ENCODE data around the gene COX6A1. TPM values are rescaled to one million over a fixed set of nuclear protein-coding genes. Genes with fewer than 3 reads are reported as not detected.
"Not testable (repeated sequence)": the region's sequence is repeated elsewhere in the genome, so short reads cannot be mapped to it uniquely, and the experiment has no call there.

Gene COX6A1
- total and polyA plus RNA-seq, 12 donors: 378 to 1,577 (median 688) TPM

DNA sequence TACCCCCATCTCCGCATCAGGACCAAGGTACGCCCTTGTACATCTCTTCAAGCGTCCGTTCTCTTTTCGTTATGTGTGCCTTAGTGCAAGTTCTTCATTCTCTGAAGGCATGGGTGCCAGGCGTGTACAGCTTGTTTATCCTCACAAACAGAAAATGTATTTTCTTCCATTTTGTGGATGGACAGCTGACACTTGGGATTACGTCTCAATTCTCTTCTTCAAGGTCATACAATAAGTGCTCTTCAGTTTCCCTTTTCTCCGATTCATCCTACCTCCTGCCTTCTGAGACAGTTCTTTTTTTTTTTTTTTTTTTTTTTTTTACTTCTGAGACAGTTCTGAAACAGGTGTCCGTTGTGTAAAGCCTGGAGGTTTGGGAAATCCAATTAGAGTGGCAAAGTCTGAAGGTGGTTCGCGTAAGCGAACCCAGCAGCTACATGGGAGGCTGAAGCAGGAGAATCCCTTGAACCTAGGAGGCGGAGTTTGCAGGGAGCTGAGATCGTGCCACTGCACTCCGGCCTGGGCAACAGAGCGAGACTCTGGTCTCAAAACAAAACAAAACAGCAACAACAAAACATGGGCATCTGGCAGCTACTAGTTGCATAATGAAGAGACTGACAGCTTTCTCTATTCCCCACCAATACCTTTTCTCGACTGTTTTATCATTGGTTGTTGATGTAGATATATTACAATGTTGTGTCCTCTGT, 734 bp downstream of the COX6A1 start:
- Histone ChIP-seq H3K4me1 (replicated peaks in 1 of 2) (peaks cover 13 to 18% of the 10 kb centered on the region in 2 donors), H3K27me3 (no peaks in the 10 kb centered on the region), H3K27ac (peak overlapping the region; percentile 20 to 90 (median 63)), H3K4me3 (peak overlapping the region; percentile 74 to 90 (median 82)), H3K9me3 (replicated peaks in 1 of 3) (no peaks in the 10 kb centered on the region), H3K36me3 (replicated peaks in 1 of 2) (peaks cover 0 to 34% of the 10 kb centered on the region in 2 donors)
- intact Hi-C loops (cut with DNase I): no loop called here
- WGBS, 4 donors: 29 to 44% (median 34%) methylated on average over 17 of the region's 17 CpGs
- DNase-seq: no peak
- TF ChIP-seq POLR2A (IDR thresholded peaks at IDR 0.05): no peak
- TF ChIP-seq, protein P1, sequence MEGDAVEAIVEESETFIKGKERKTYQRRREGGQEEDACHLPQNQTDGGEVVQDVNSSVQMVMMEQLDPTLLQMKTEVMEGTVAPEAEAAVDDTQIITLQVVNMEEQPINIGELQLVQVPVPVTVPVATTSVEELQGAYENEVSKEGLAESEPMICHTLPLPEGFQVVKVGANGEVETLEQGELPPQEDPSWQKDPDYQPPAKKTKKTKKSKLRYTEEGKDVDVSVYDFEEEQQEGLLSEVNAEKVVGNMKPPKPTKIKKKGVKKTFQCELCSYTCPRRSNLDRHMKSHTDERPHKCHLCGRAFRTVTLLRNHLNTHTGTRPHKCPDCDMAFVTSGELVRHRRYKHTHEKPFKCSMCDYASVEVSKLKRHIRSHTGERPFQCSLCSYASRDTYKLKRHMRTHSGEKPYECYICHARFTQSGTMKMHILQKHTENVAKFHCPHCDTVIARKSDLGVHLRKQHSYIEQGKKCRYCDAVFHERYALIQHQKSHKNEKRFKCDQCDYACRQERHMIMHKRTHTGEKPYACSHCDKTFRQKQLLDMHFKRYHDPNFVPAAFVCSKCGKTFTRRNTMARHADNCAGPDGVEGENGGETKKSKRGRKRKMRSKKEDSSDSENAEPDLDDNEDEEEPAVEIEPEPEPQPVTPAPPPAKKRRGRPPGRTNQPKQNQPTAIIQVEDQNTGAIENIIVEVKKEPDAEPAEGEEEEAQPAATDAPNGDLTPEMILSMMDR (IDR thresholded peaks at IDR 0.05): no peak

DNA sequence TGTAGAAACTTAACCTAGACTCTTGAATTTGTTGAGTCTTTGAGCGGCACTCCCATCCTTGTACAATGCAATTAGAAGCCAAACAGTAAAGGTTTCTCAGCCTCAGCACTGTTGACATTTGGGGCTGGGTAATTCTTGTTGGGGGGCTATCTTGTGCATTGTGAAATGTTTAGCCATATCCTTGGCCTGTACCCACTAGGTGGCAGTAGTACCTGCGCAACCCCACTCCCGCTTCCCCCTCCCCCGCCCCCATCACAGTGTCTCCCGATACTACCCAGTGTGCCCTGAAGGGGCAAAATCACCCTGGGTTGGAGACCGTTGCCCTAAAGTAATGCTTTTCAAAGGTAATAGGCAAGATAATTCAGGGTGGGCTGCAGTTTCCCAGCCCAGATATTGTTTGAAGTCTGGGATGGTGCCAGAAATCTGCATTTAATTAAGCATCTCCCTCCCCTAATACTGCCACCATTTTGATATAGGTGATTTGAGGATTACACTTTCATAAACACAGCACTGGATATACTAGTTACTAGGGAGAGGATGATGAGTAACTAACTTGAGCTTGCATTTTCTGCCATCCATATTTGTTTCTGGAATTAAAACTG, 1.8 kb downstream of the COX6A1 start:
- 14 to 31% (median 16%) methylated on average over 5 to 6 of the region's 6 CpGs for WGBS, 4 donors
- intact Hi-C loops (cut with DNase I): no loop called here
- peak; percentile 48 to 74 (median 65) for DNase-seq
- Histone ChIP-seq H3K27ac (no peak overlapping the region), H3K4me1 (replicated peaks in 1 of 2) (peaks cover 13 to 20% of the 10 kb centered on the region in 2 donors), H3K9me3 (replicated peaks in 1 of 3) (no peaks in the 10 kb centered on the region), H3K4me3 (no peak overlapping the region), H3K27me3 (no peaks in the 10 kb centered on the region), H3K36me3 (replicated peaks in 1 of 2) (peaks cover 0 to 44% of the 10 kb centered on the region in 2 donors)
- TF ChIP-seq POLR2A (IDR thresholded peaks at IDR 0.05): no peak
- TF ChIP-seq, protein P1 (IDR thresholded peaks at IDR 0.05): peak; percentile 26 to 53 (median 47)

DNA sequence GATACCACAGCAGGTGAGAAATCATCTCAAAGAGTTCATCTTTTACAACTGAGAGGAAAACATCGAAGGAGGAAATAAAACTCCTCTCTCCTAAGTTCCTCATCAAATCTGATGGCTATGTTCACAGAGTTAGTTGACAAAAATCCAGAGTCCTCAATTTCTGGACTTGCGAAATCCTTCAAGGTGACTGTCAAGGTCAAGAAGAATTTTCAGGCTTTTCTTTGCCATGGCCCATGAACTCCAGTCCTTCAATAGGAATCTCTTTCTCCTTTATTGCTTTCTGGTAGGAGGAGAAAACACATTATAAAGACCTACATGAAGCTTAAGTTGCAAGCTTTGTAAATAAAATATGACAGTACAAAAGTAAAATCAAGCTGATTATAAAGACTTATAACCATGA, 6.8 kb downstream of the COX6A1 start:
- no peak for DNase-seq
- intact Hi-C loops (cut with DNase I): no loop called here
- no peaks in the 10 kb centered on the region for H3K27me3 ChIP-seq
- H3K36me3 ChIP-seq (replicated peaks in 1 of 2): peaks cover 0 to 49% of the 10 kb centered on the region in 2 donors
- H3K9me3 ChIP-seq (replicated peaks in 1 of 3): no peaks in the 10 kb centered on the region
- H3K4me1 ChIP-seq (replicated peaks in 1 of 2): peaks cover 8 to 30% of the 10 kb centered on the region in 2 donors
- H3K4me3 ChIP-seq: no peak overlapping the region
- TF ChIP-seq, protein P1 (IDR thresholded peaks at IDR 0.05): no peak
- TF ChIP-seq POLR2A (IDR thresholded peaks at IDR 0.05): no peak
- 50 to 71% (median 66%) methylated on average over 2 of the region's 2 CpGs for WGBS, 4 donors
- no peak overlapping the region for H3K27ac ChIP-seq

DNA sequence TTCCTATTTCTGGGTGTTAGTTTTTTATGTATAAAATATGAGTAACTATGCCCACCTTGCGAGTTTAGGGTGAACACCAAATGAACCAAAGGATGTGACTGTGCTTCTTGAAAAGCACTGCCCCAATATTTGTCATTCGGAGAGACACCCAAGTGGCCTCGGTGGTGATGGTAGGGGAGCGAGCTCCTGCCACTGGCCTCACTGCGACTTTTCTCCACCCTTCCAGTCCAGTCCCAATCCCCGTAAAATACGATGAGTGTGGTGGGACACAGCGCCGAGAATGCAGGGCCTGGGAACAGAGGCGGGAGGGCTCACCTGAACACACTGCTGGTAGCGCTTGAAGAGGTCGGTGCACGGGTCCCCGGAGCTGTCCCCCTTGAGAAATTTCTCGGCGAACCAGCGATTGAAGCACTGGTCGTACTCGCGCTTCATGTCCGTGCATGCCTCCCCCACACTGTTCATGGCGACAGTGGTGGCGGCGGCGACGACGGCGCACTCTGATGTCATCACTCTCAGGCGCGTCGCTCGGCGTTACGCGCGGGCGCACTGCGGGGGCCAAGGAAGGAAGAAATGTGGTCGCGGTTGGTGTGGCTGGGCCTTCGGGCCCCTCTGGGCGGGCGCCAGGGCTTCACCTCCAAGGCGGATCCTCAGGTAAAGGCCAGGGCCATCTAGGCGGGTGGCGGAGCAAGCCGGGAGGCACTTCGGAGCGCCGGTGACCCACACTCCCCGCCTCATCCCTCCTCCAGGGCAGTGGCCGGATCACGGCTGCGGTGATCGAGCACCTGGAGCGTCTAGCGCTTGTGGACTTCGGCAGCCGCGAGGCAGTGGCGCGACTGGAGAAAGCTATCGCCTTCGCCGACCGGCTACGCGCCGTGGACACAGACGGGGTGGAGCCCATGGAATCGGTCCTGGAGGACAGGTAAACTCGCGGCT, 8.3 kb downstream of the COX6A1 start, which contains the start of the genes GATC and TRIAP1:
TSS of gene GATC (plus strand) at position 534 of the 933 bp plus-strand sequence. CDS start at position 571, 37 bp downstream.
TSS of gene TRIAP1 (minus strand) at position 474 of the 933 bp plus-strand sequence. CDS start at position 462, 12 bp downstream.
- Histone ChIP-seq H3K27ac (peak within 1 kb of the TSS; percentile 37 to 95 (median 82)), H3K9me3 (replicated peaks in 1 of 3) (no peaks in the 10 kb centered on the region), H3K4me1 (replicated peaks in 1 of 2) (peaks cover 8 to 26% of the 10 kb centered on the region in 2 donors), H3K36me3 (replicated peaks in 1 of 2) (peaks cover 0 to 45% of the 10 kb centered on the region in 2 donors), H3K4me3 (peak within 1 kb of the TSS; percentile 35 to 92 (median 67)), H3K27me3 (no peaks in the 10 kb centered on the region)
- peak; percentile 75 to 91 (median 79) for DNase-seq
- 0 to 1% (median 0%) methylated on average over 24 to 73 of the region's 73 CpGs for WGBS, 4 donors
- intact Hi-C loops (cut with DNase I): no loop called here
- TF ChIP-seq, protein P1 (IDR thresholded peaks at IDR 0.05): no peak
- peak; percentile 45 to 68 for TF ChIP-seq POLR2A (IDR thresholded peaks at IDR 0.05)

DNA sequence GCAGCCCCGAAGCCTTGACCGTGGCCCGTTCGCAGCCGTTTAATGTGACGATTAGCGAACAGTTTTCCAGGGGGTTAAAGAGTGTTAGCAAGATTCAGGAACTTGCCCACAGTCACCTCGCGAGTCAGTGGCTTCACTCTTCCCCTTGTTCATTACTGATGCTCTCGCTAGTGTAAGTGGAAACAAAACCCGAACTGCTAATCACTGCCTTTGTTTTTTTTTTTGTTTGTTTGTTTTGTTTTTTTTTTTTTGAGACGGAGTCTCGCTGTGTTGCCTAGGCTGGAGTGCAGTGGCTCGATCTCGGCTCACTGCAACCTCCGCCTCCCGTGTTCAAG, 8.9 kb downstream of the COX6A1 start:
- H3K9me3 ChIP-seq (replicated peaks in 1 of 3); H3K27me3 ChIP-seq; intact Hi-C loops (cut with DNase I); DNase-seq: not testable (repeated sequence)
- Histone ChIP-seq H3K4me1 (replicated peaks in 1 of 2) (peaks cover 8 to 26% of the 10 kb centered on the region in 2 donors), H3K36me3 (replicated peaks in 1 of 2) (peaks cover 0 to 40% of the 10 kb centered on the region in 2 donors), H3K27ac (peak overlapping the region; percentile 37 to 95 (median 82)), H3K4me3 (peak overlapping the region; percentile 35 to 92 (median 67))
- 4 to 6% (median 5%) methylated on average over 11 to 17 of the region's 17 CpGs for WGBS, 4 donors
